BE2C (cell line): ENCODE data around the gene CCR9.

Source experiments
- DNase-seq: peaks from one replicate; pipeline ENCODE4 v3.0.0-alpha.2; 2020
- H3K27me3 ChIP-seq: fragments of 250-450 bp; sonication (Bioruptor Pico); 2 replicates; pipeline ENCODE4 v1.5.1; 2020; ENCODE audit warnings: mild to moderate bottlenecking
- H3K36me3 ChIP-seq: fragments of 250-450 bp; sonication (Bioruptor Pico); 2 replicates; pipeline ENCODE4 v1.5.1; 2020; ENCODE audit warnings: mild to moderate bottlenecking
- H3K4me1 ChIP-seq: fragments of 250-450 bp; sonication (Bioruptor Pico); 2 replicates; pipeline ENCODE4 v1.5.1; 2020
- H3K4me3 ChIP-seq: 2 replicates; pipeline ENCODE4 v1.5.1; 2011; ENCODE audit warnings: low read depth, low read length
- H3K9me3 ChIP-seq: fragments of 250-450 bp; sonication (Bioruptor Pico); 2 replicates; pipeline ENCODE4 v1.5.1; 2020
- TF ChIP-seq, protein P1 (sequence below): IDR thresholded peaks from 2 replicates; pipeline ENCODE4 v1.5.1; 2012; ENCODE audit warnings: mild to moderate bottlenecking, low read depth, low read length

The CCR9 gene

GRCh38 chr3:45915059-45915439 is 28.7 kb downstream of the CCR9 start:
- Histone ChIP-seq H3K9me3 (no peaks in the 10 kb centered on the region), H3K27me3 (no peaks in the 10 kb centered on the region), H3K4me3 (no peak overlapping the region), H3K36me3 (no peaks in the 10 kb centered on the region), H3K4me1 (no peaks in the 10 kb centered on the region)
- TF ChIP-seq, protein P1, sequence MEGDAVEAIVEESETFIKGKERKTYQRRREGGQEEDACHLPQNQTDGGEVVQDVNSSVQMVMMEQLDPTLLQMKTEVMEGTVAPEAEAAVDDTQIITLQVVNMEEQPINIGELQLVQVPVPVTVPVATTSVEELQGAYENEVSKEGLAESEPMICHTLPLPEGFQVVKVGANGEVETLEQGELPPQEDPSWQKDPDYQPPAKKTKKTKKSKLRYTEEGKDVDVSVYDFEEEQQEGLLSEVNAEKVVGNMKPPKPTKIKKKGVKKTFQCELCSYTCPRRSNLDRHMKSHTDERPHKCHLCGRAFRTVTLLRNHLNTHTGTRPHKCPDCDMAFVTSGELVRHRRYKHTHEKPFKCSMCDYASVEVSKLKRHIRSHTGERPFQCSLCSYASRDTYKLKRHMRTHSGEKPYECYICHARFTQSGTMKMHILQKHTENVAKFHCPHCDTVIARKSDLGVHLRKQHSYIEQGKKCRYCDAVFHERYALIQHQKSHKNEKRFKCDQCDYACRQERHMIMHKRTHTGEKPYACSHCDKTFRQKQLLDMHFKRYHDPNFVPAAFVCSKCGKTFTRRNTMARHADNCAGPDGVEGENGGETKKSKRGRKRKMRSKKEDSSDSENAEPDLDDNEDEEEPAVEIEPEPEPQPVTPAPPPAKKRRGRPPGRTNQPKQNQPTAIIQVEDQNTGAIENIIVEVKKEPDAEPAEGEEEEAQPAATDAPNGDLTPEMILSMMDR, result no peak
- DNase-seq, result no peak

- no peak for DNase-seq
- no peak overlapping the region for H3K4me3 ChIP-seq
Measured at GRCh38 chr3:45915518-45916231, 29.3 kb downstream of the CCR9 start.

DNA sequence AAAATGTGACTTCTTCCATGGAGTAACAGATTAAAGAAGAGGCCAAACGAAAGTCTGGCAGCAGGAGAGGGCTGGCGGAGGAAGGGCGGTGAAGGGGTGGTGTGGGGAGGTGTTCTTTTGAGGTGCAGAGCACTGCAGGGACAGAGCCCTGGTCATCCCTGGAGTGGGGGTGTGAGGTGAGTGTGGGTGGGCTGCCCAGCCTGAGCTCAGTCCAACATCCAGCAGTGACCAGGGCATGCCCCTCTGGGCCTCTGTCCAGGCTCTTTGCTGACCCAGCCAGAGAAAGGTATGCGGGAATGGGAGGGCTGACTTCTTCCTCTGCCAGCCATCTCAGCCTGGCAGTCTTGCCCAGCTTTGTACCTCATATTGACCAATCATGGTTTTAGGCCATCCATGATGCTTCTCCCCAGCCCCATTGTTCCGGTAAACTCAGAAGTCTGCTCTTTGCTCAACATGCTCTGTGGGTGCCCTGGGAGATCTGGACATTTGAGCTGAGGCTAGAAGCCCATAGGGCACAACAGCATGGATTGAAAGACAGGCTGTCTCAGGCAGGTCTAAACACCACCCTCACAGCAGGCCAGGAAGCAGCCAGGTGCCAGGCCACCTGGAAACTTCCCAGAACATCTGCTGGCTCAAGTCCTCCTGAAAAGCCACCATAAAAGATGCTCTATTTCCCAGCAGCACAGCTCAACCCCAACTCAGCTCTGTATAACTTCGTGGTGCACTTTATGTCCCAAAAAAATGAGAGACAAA is 31.0 kb downstream of the CCR9 start:
- TF ChIP-seq, protein P1, result no peak
- Histone ChIP-seq H3K36me3 (no peaks in the 10 kb centered on the region), H3K4me1 (no peaks in the 10 kb centered on the region), H3K27me3 (no peaks in the 10 kb centered on the region), H3K4me3 (no peak overlapping the region), H3K9me3 (no peaks in the 10 kb centered on the region)
- DNase-seq, result no peak

More at GRCh38 chr3:45915518-45916231, 29.3 kb downstream of the CCR9 start:
- TF ChIP-seq, protein P1, result no peak
- no peaks in the 10 kb centered on the region for H3K27me3 ChIP-seq
- no peaks in the 10 kb centered on the region for H3K9me3 ChIP-seq
- H3K4me1 ChIP-seq, result no peaks in the 10 kb centered on the region
- H3K36me3 ChIP-seq, result no peaks in the 10 kb centered on the region

DNA sequence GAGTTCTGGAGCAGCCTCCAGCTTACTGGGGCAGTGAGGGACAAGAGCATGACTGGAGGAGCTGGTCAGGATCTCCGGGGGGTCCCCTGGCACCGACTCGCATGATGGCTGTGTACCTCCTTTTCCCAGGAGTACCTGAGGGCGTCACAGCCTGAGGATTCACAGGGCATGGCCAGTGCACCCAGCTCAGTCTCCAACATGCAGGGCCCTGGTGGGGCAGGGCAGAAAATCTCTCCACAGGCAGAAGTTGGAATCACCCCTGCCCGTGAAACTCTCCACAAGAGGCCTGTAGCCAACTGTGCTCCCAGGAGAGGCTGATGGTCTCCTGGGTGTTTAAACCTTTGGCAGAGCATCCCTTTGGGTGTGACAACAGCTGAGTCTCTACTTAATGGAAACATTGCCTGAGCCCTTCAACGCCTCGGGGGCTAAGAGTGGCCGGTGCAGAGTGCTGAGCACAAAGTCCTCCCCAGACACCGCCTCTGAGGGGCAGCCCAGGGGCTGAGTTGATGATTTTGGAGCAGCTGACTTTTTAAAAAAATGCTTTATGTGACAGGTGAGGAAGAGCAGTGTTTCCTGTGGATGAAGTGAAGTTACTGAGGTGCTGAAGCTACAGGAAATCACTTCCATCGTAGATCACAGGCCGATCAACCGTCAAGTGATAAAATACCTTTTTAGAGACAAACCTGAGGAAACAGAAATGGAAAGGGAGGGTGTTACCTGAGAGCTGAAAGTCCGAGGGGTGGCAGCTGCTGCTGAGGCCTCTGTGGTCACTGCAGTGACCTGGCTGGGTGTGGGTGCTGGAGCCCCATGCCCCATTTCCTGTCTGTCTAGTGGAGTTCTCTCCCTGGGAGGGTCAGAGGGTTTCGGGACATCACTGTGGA is 35.1 kb downstream of the CCR9 start:
- Histone ChIP-seq H3K27me3 (no peaks in the 10 kb centered on the region), H3K4me1 (no peaks in the 10 kb centered on the region), H3K36me3 (no peaks in the 10 kb centered on the region), H3K4me3 (no peak overlapping the region), H3K9me3 (no peaks in the 10 kb centered on the region)
- TF ChIP-seq, protein P1, result no peak
- DNase-seq, result no peak

DNA sequence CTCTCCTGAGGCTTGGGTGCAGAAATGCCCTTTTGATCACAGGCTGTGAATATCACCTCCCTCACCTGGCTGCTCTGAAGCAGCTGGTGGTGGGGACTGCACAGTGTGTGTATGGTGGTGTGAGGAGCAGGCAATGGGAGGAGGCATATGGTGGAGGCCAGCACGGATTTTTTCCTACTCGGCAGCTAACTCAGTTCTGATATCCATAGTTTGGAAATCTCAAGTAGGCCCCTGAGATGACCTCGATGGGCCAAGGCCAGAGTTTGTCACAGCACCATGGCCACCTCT is 35.6 kb downstream of the CCR9 start:
- H3K4me1 ChIP-seq, result no peaks in the 10 kb centered on the region
- H3K4me3 ChIP-seq, result no peak overlapping the region
- no peaks in the 10 kb centered on the region for H3K9me3 ChIP-seq
- no peaks in the 10 kb centered on the region for H3K27me3 ChIP-seq
- TF ChIP-seq, protein P1, result no peak
- no peaks in the 10 kb centered on the region for H3K36me3 ChIP-seq
- DNase-seq, result no peak
